Posterior cingulate gyrus (tissue), 11 donors: ENCODE data around the gene PTK7.

Experiments
- DNase-seq, 10 donors: peaks; one replicate each; pipeline versions ENCODE4 v3.0.0 to v3.0.0-alpha.2; 2020 to 2021; ENCODE audit warnings: mixed read lengths in 3 of 10
- intact Hi-C: fragments of 100-400 bp; cut with DNase I; formaldehyde crosslinking; loops from one replicate; pipeline ENCODE4 v1.15.1; 2023

The PTK7 gene

GRCh38 chr6:43187821-43188220 lies 111.7 kb downstream of the PTK7 start:
- DNase-seq, result peak in 1 of 10 donors; percentile 28
- intact Hi-C loops, result no loop called here

- peak in 1 of 10 donors; percentile 49 for DNase-seq
- intact Hi-C loops, result no loop called here
Observed at GRCh38 chr6:43188426-43188825, 112.3 kb downstream of the PTK7 start.

GRCh38 chr6:43189776-43190304 lies 113.7 kb downstream of the PTK7 start:
- intact Hi-C loops, result no loop called here

GRCh38 chr6:43192911-43193310 lies 116.8 kb downstream of the PTK7 start:
- intact Hi-C loops, result no loop called here
- DNase-seq, result peak in 2 of 10 donors; percentile 43 to 62

More at GRCh38 chr6:43189776-43190304, 113.7 kb downstream of the PTK7 start:
- DNase-seq, result peak in 1 of 10 donors; percentile 10

GRCh38 chr6:43193929-43194328 lies 117.8 kb downstream of the PTK7 start:
- intact Hi-C loops, result no loop called here
- peak in 1 of 10 donors; percentile 7 for DNase-seq

- intact Hi-C loops, result no loop called here
- DNase-seq, result no peak
Observed at GRCh38 chr6:43196337-43196736, 120.2 kb downstream of the PTK7 start.

- intact Hi-C loops, result no loop called here
- DNase-seq, result peak in 2 of 10 donors; percentile 43 to 53
Observed at GRCh38 chr6:43199912-43200311, 123.8 kb downstream of the PTK7 start.

- peak in 2 of 10 donors; percentile 38 to 54 for DNase-seq
- intact Hi-C loops, result no loop called here
Observed at GRCh38 chr6:43200541-43200940, 124.4 kb downstream of the PTK7 start.

GRCh38 chr6:43202451-43202850 lies 126.3 kb downstream of the PTK7 start:
- intact Hi-C loops, result no loop called here
- peak in 2 of 10 donors; percentile 31 to 43 for DNase-seq

GRCh38 chr6:43203029-43203717 lies 127.1 kb downstream of the PTK7 start:
- intact Hi-C loops, result no loop called here
- peak in 1 of 10 donors; percentile 57 for DNase-seq

- DNase-seq, result peak in 1 of 10 donors; percentile 57
- intact Hi-C loops, result no loop called here
Observed at GRCh38 chr6:43203718-43204095, 127.6 kb downstream of the PTK7 start.

GRCh38 chr6:43204271-43205105 lies 128.4 kb downstream of the PTK7 start:
- intact Hi-C loops, result no loop called here
- peak in 1 of 10 donors; percentile 49 for DNase-seq

- DNase-seq, result peak in 1 of 10 donors; percentile 50
- intact Hi-C loops, result no loop called here
Observed at GRCh38 chr6:43205849-43206248, 129.7 kb downstream of the PTK7 start.

GRCh38 chr6:43207286-43207685 lies 131.2 kb downstream of the PTK7 start:
- DNase-seq, result no peak
- intact Hi-C loops, result no loop called here
